ENCODE results near the gene KCNE4. TPM values are rescaled to one million over a fixed set of nuclear protein-coding genes. Genes with fewer than 3 reads are reported as not detected.
A peak's percentile ranks its signal among the peaks of the same experiment; 100 is the strongest.

KCNE4 gene
- total RNA-seq, 2 donors from 2014 or later, result 9.6 to 13.6 TPM

GRCh38 chr2:223087466-223087865 is 35.5 kb downstream of the KCNE4 start:
- no peaks in the 10 kb centered on the region for H3K27me3 ChIP-seq (replicated peaks; ENCODE audit: insufficient read depth)
- TF ChIP-seq CTCF (IDR thresholded peaks at IDR 0.05), result no peak
- DNase-seq (ENCODE audit: low spot score) (no peak), ATAC-seq (ENCODE audit: insufficient number of reproducible peaks, low FRiP score, low read depth) (no peak)
- no peak overlapping the region for H3K4me3 ChIP-seq
- H3K36me3 ChIP-seq, result no peaks in the 10 kb centered on the region
- no peaks in the 10 kb centered on the region for H3K9me3 ChIP-seq
- no peaks in the 10 kb centered on the region for H3K4me1 ChIP-seq (ENCODE audit: control insufficient read depth in 1 of 2, low read depth in 2 of 2)
- H3K27ac ChIP-seq, result no peak overlapping the region

GRCh38 chr2:223088866-223089265 is 36.9 kb downstream of the KCNE4 start:
- H3K4me3 ChIP-seq, result no peak overlapping the region
- H3K4me1 ChIP-seq (ENCODE audit: control insufficient read depth in 1 of 2, low read depth in 2 of 2), result peaks cover 3 to 12% of the 10 kb centered on the region in 2 donors
- TF ChIP-seq CTCF (IDR thresholded peaks at IDR 0.05), result no peak
- no peaks in the 10 kb centered on the region for H3K27me3 ChIP-seq (replicated peaks; ENCODE audit: insufficient read depth)
- ATAC-seq (ENCODE audit: insufficient number of reproducible peaks, low FRiP score, low read depth) (no peak), DNase-seq (ENCODE audit: low spot score) (no peak)
- no peaks in the 10 kb centered on the region for H3K9me3 ChIP-seq
- H3K27ac ChIP-seq, result no peak overlapping the region
- H3K36me3 ChIP-seq, result no peaks in the 10 kb centered on the region

- no peak for TF ChIP-seq CTCF (IDR thresholded peaks at IDR 0.05)
- Histone ChIP-seq H3K4me1 (ENCODE audit: control insufficient read depth in 1 of 2, low read depth in 2 of 2) (peaks cover 3 to 12% of the 10 kb centered on the region in 2 donors), H3K36me3 (no peaks in the 10 kb centered on the region), H3K27ac (no peak overlapping the region), H3K4me3 (no peak overlapping the region), H3K27me3 (replicated peaks; ENCODE audit: insufficient read depth) (no peaks in the 10 kb centered on the region), H3K9me3 (no peaks in the 10 kb centered on the region)
- ATAC-seq (ENCODE audit: insufficient number of reproducible peaks, low FRiP score, low read depth), result no peak
- no peak for DNase-seq (ENCODE audit: low spot score)
These were observed 38.0 kb downstream of the KCNE4 start for GRCh38 chr2:223090039-223090438.

- Histone ChIP-seq H3K9me3 (no peaks in the 10 kb centered on the region), H3K36me3 (no peaks in the 10 kb centered on the region), H3K4me1 (ENCODE audit: control insufficient read depth in 1 of 2, low read depth in 2 of 2) (peaks cover 3 to 12% of the 10 kb centered on the region in 2 donors), H3K4me3 (no peak overlapping the region), H3K27ac (no peak overlapping the region), H3K27me3 (replicated peaks; ENCODE audit: insufficient read depth) (no peaks in the 10 kb centered on the region)
- no peak for TF ChIP-seq CTCF (IDR thresholded peaks at IDR 0.05)
- ATAC-seq (ENCODE audit: insufficient number of reproducible peaks, low FRiP score, low read depth), result no peak
- no peak for DNase-seq (ENCODE audit: low spot score)
These were observed 38.7 kb downstream of the KCNE4 start for GRCh38 chr2:223090540-223091235.

GRCh38 chr2:223092667-223093066 is 40.7 kb downstream of the KCNE4 start:
- Histone ChIP-seq H3K27ac (peak overlapping the region in 1 of 2 donors; percentile 13), H3K4me1 (ENCODE audit: control insufficient read depth in 1 of 2, low read depth in 2 of 2) (peaks cover 3 to 12% of the 10 kb centered on the region in 2 donors), H3K27me3 (replicated peaks; ENCODE audit: insufficient read depth) (no peaks in the 10 kb centered on the region), H3K36me3 (no peaks in the 10 kb centered on the region), H3K4me3 (no peak overlapping the region), H3K9me3 (no peaks in the 10 kb centered on the region)
- no peak for DNase-seq (ENCODE audit: low spot score)
- ATAC-seq (ENCODE audit: insufficient number of reproducible peaks, low FRiP score, low read depth), result no peak
- no peak for TF ChIP-seq CTCF (IDR thresholded peaks at IDR 0.05)

Measured in thoracic aorta (tissue), 2 donors.